Spinal cord (tissue), 10 donors: ENCODE measurements around the gene ASB6. TPM values are rescaled to one million over a fixed set of nuclear protein-coding genes. Genes with fewer than 3 reads are reported as not detected.

Experiments
- DNase-seq, 6 donors: peaks; one replicate each; pipeline versions ENCODE4 v3.0.0 to v3.0.0-alpha.2; 2013 to 2015; ENCODE audit warnings: low spot score in 6 of 6, low read depth in 4 of 6
- H3K27ac ChIP-seq: one replicate; pipeline ENCODE4 v1.5.1; 2013; ENCODE audit warnings: low read depth, low read length, control low read depth
- H3K27me3 ChIP-seq: one replicate; pipeline ENCODE4 v1.6.1; 2013; ENCODE audit warnings: low read length; ENCODE audit not compliant: control insufficient read depth, insufficient read depth
- H3K36me3 ChIP-seq: one replicate; pipeline ENCODE4 v1.6.1; 2013; ENCODE audit warnings: low read length; ENCODE audit not compliant: control insufficient read depth, insufficient read depth
- H3K4me1 ChIP-seq: one replicate; pipeline ENCODE4 v1.6.1; 2013; ENCODE audit warnings: low read length; ENCODE audit not compliant: control insufficient read depth, insufficient read depth
- H3K4me3 ChIP-seq: one replicate; pipeline ENCODE4 v1.5.1; 2013; ENCODE audit warnings: low read depth, low read length, control low read depth
- H3K9me3 ChIP-seq: one replicate; pipeline ENCODE4 v1.6.1; 2013; ENCODE audit warnings: low read length; ENCODE audit not compliant: control insufficient read depth, insufficient read depth
- WGBS: methylation state at CpG from one replicate; pipeline ENCODE4 v1.1.5; 2013; ENCODE audit warnings: missing lambda C conversion rate; ENCODE audit not compliant: insufficient coverage; 5-methylcytosine and 5-hydroxymethylcytosine counted together
- polyA plus RNA-seq, 2 donors: library from polyadenylated mRNA; unstranded; fragments of 120-200 nt; gene quantifications; one replicate each; pipeline ENCODE4 v1.2.1, GENCODE V29; 2013; ENCODE audit not compliant: insufficient read length in 2 of 2
- total RNA-seq, 2 donors: library from RNA; depleted of rRNA in 1 of 2; stranded (reverse); fragments of 120-200 nt in 1 of 2; fragments of >200 nt in 1 of 2; gene quantifications; one replicate each; pipeline versions ENCODE4 v1.2.3 to v1.2.4, GENCODE V29; 2013 to 2014
- donor health status: healthy.

The ASB6 gene
- total and polyA plus RNA-seq, 4 donors, result 12.3 to 33.4 (median 21.1) TPM

GRCh38 chr9:129631674-129632129 is 10.2 kb downstream of the ASB6 start:
- DNase-seq, result no peak
- 50% methylated on average over 12 of the region's 19 CpGs for WGBS
- H3K4me3 ChIP-seq, result no peak overlapping the region
- peaks cover 45% of the 10 kb centered on the region for H3K4me1 ChIP-seq
- H3K27ac ChIP-seq, result no peak overlapping the region
- H3K36me3 ChIP-seq, result peaks cover 69% of the 10 kb centered on the region
- no peaks in the 10 kb centered on the region for H3K27me3 ChIP-seq
- H3K9me3 ChIP-seq, result no peaks in the 10 kb centered on the region

- DNase-seq, result peak in 1 of 6 donors; percentile 45
- Histone ChIP-seq H3K36me3 (peaks cover 63% of the 10 kb centered on the region), H3K27me3 (no peaks in the 10 kb centered on the region), H3K4me3 (no peak overlapping the region), H3K4me1 (peaks cover 49% of the 10 kb centered on the region), H3K27ac (peak overlapping the region; percentile 25), H3K9me3 (no peaks in the 10 kb centered on the region)
- 48% methylated on average over 17 of the region's 21 CpGs for WGBS
Measured at GRCh38 chr9:129630967-129631673, 10.8 kb downstream of the ASB6 start.

GRCh38 chr9:129629251-129629820 is 12.6 kb downstream of the ASB6 start:
- Histone ChIP-seq H3K4me3 (no peak overlapping the region), H3K9me3 (no peaks in the 10 kb centered on the region), H3K27me3 (no peaks in the 10 kb centered on the region), H3K36me3 (peaks cover 45% of the 10 kb centered on the region), H3K27ac (no peak overlapping the region), H3K4me1 (peaks cover 56% of the 10 kb centered on the region)
- WGBS, result 100% methylated on average over 3 of the region's 8 CpGs
- no peak for DNase-seq

GRCh38 chr9:129628709-129629108 is 13.2 kb downstream of the ASB6 start:
- 50% methylated on average over 5 of the region's 6 CpGs for WGBS
- H3K27me3 ChIP-seq, result no peaks in the 10 kb centered on the region
- H3K9me3 ChIP-seq, result no peaks in the 10 kb centered on the region
- DNase-seq, result no peak
- no peak overlapping the region for H3K27ac ChIP-seq
- peaks cover 56% of the 10 kb centered on the region for H3K4me1 ChIP-seq
- peaks cover 39% of the 10 kb centered on the region for H3K36me3 ChIP-seq
- no peak overlapping the region for H3K4me3 ChIP-seq

- Histone ChIP-seq H3K4me3 (no peak overlapping the region), H3K27ac (no peak overlapping the region), H3K36me3 (peaks cover 30% of the 10 kb centered on the region), H3K4me1 (peaks cover 56% of the 10 kb centered on the region), H3K9me3 (no peaks in the 10 kb centered on the region), H3K27me3 (no peaks in the 10 kb centered on the region)
- WGBS, result 46% methylated on average over 10 of the region's 12 CpGs
- no peak for DNase-seq
Measured at GRCh38 chr9:129627556-129628440, 14.2 kb downstream of the ASB6 start.

- Histone ChIP-seq H3K4me3 (peak overlapping the region; percentile 90), H3K27ac (peak overlapping the region; percentile 90), H3K36me3 (peaks cover 23% of the 10 kb centered on the region), H3K9me3 (no peaks in the 10 kb centered on the region), H3K4me1 (peaks cover 46% of the 10 kb centered on the region), H3K27me3 (no peaks in the 10 kb centered on the region)
- whole genome bisulfite sequencing, result 8% methylated on average over 17 of the region's 20 CpGs
- no peak for DNase-seq
Measured at GRCh38 chr9:129626625-129627284, 15.2 kb downstream of the ASB6 start.

GRCh38 chr9:129626079-129626624 is 15.8 kb downstream of the ASB6 start, which contains the start of gene NTMT1:
Gene NTMT1, plus strand, starts transcription at chr9:129626163. Its CDS starts 6,541 bp downstream, at chr9:129632704.
- Histone ChIP-seq H3K9me3 (no peaks in the 10 kb centered on the region), H3K36me3 (peaks cover 17% of the 10 kb centered on the region), H3K4me1 (peaks cover 42% of the 10 kb centered on the region), H3K27me3 (no peaks in the 10 kb centered on the region), H3K27ac (peak within 1 kb of the TSS; percentile 90), H3K4me3 (peak within 1 kb of the TSS; percentile 90)
- WGBS, result 0% methylated on average over 44 of the region's 55 CpGs
- peak; percentile 72 to 95 (median 76) for DNase-seq

- Histone ChIP-seq H3K27ac (no peak overlapping the region), H3K9me3 (no peaks in the 10 kb centered on the region), H3K27me3 (peaks cover 6% of the 10 kb centered on the region), H3K4me3 (no peak overlapping the region), H3K36me3 (peaks cover 10% of the 10 kb centered on the region), H3K4me1 (peaks cover 42% of the 10 kb centered on the region)
- DNase-seq, result no peak
- 70% methylated on average over 6 of the region's 9 CpGs for WGBS
Measured at GRCh38 chr9:129624947-129625346, 17.0 kb downstream of the ASB6 start.
